HG02798 (cell line): ENCODE measurements around the gene PRRT4.

Source experiments
- ATAC-seq: cut with Tn5 transposase; IDR thresholded peaks from one replicate; pipeline ENCODE4 v1.9.1; 2021; ENCODE audit warnings: mild to moderate bottlenecking; ENCODE audit not compliant: unreplicated experiment, poor library complexity

PRRT4 gene

GRCh38 chr7:128361411-128362379, at the start of gene PRRT4:
PRRT4 (minus strand) TSS chr7:128361690.
- no peak for ATAC-seq

GRCh38 chr7:128410451-128410753, 48.9 kb upstream of the PRRT4 start:
- no peak for ATAC-seq

- peak; percentile 82 for ATAC-seq
These were observed 48.3 kb upstream of the PRRT4 start, which contains the start of gene IMPDH1 for GRCh38 chr7:128409596-128410450. IMPDH1 (minus strand) TSS chr7:128409982; CDS start chr7:128409901, 81 bp downstream.

- ATAC-seq, result no peak
These were observed 47.5 kb upstream of the PRRT4 start for GRCh38 chr7:128408709-128409595.

- ATAC-seq, result no peak
These were observed 46.5 kb upstream of the PRRT4 start for GRCh38 chr7:128407751-128408708.

- no peak for ATAC-seq
These were observed 45.7 kb upstream of the PRRT4 start for GRCh38 chr7:128407233-128407589.

GRCh38 chr7:128406314-128407232, 45.1 kb upstream of the PRRT4 start:
- ATAC-seq, result no peak

GRCh38 chr7:128405471-128406313, 44.2 kb upstream of the PRRT4 start:
- ATAC-seq, result peak; percentile 23

- ATAC-seq, result no peak
These were observed 43.5 kb upstream of the PRRT4 start for GRCh38 chr7:128404886-128405470.

GRCh38 chr7:128404143-128404681, 42.7 kb upstream of the PRRT4 start:
- ATAC-seq, result no peak

- no peak for ATAC-seq
These were observed 42.2 kb upstream of the PRRT4 start for GRCh38 chr7:128403676-128404075.

GRCh38 chr7:128402356-128402755, 40.9 kb upstream of the PRRT4 start:
- ATAC-seq, result no peak

GRCh38 chr7:128400566-128400965, 39.1 kb upstream of the PRRT4 start:
- no peak for ATAC-seq

- ATAC-seq, result no peak
These were observed 38.5 kb upstream of the PRRT4 start for GRCh38 chr7:128399991-128400390.

GRCh38 chr7:128398841-128399135, 37.3 kb upstream of the PRRT4 start:
- no peak for ATAC-seq

GRCh38 chr7:128398016-128398840, 36.7 kb upstream of the PRRT4 start:
- peak; percentile 50 for ATAC-seq
